SU-DHL-6 (cell line): ENCODE data around the gene POLD3.

Experiments
- CTCF ChIP-seq: fragments of 200-600 bp; sonication (generic); IDR thresholded peaks from one replicate; pipeline ENCODE4 v1.5.1; 2017; ENCODE audit warnings: antibody characterized with exemption, mild to moderate bottlenecking, low read length, moderate library complexity; ENCODE audit not compliant: insufficient read depth, poor library complexity, severe bottlenecking
- EZH2phosphoT487 ChIP-seq: fragments of 200-600 bp; sonication (generic), shearing (Covaris generic); conservative IDR thresholded peaks from 2 replicates; pipeline ENCODE4 v1.6.1; 2018; ENCODE audit warnings: mild to moderate bottlenecking, antibody characterized with exemption, low read length, moderate library complexity, mixed read lengths

GRCh38 chr11:74615311-74615710 is 22.9 kb downstream of the POLD3 start:
- TF ChIP-seq CTCF (no peak), EZH2phosphoT487 (no peak)
